Gastroesophageal sphincter (tissue), 3 donors: ENCODE data around the gene CDYL2.

Source experiments
- CTCF ChIP-seq, 4 experiments: fragments of 200-600 bp in 2 of 4; fragments of 450-650 bp in 2 of 4; sonication (generic) in 1 of 4; IDR thresholded peaks; one replicate each; pipeline ENCODE4 v1.5.1; 2017 to 2019; ENCODE audit warnings: antibody characterized with exemption in 4 of 4, mild to moderate bottlenecking in 2 of 4, moderate library complexity in 2 of 4
- EP300 ChIP-seq: sonication (generic); formaldehyde crosslinking; IDR thresholded peaks from one replicate; pipeline ENCODE4 v1.6.1; 2017; ENCODE audit warnings: antibody characterized with exemption, mild to moderate bottlenecking
- POLR2A ChIP-seq, 2 donors: fragments of 450-650 bp; IDR thresholded peaks; one replicate each; pipeline ENCODE4 v1.6.1; 2017; ENCODE audit warnings: antibody characterized with exemption in 2 of 2, mild to moderate bottlenecking in 2 of 2, moderate library complexity in 1 of 2
- POLR2AphosphoS5 ChIP-seq: sonication (generic); formaldehyde crosslinking; IDR thresholded peaks from one replicate; pipeline ENCODE4 v1.6.1; 2017; ENCODE audit warnings: antibody characterized with exemption

GRCh38 chr16:80564394-80564793, 240.0 kb downstream of the CDYL2 start:
- TF ChIP-seq CTCF (IDR thresholded peaks at IDR 0.05): no peak
- TF ChIP-seq POLR2AphosphoS5: no peak
- no peak for TF ChIP-seq POLR2A (IDR thresholded peaks at IDR 0.05)
- no peak for TF ChIP-seq EP300
